Measurements from ENCODE around the gene GPRASP1.

DNA sequence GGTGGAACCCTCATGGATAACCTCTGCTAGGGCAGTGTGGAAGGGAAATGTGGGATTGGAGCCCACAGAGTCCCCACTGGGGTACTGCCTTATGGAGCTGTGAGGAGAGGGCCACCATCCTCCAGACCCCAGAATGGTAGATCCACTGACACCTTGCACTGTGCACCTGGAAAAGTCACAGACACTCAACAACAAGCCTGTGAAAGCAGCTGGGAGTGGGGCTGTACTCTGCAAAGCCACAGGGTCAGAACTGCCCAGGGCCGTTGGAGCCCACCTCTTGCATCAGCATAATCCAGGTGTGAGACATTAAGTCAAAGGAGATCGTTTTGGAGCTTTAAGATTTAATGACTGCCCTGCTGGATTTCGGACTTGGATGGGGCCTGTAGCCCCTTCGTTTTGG, 40.4 kb upstream of the GPRASP1 start:
- TF ChIP-seq, protein P1, sequence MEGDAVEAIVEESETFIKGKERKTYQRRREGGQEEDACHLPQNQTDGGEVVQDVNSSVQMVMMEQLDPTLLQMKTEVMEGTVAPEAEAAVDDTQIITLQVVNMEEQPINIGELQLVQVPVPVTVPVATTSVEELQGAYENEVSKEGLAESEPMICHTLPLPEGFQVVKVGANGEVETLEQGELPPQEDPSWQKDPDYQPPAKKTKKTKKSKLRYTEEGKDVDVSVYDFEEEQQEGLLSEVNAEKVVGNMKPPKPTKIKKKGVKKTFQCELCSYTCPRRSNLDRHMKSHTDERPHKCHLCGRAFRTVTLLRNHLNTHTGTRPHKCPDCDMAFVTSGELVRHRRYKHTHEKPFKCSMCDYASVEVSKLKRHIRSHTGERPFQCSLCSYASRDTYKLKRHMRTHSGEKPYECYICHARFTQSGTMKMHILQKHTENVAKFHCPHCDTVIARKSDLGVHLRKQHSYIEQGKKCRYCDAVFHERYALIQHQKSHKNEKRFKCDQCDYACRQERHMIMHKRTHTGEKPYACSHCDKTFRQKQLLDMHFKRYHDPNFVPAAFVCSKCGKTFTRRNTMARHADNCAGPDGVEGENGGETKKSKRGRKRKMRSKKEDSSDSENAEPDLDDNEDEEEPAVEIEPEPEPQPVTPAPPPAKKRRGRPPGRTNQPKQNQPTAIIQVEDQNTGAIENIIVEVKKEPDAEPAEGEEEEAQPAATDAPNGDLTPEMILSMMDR (IDR thresholded peaks at IDR 0.05; ENCODE audit: low read length): no peak
- TF ChIP-seq EZH2 (optimal IDR thresholded peaks at IDR 0.05; ENCODE audit: low read depth, low read length) (no peak), EZH2phosphoT487 (IDR thresholded peaks at IDR 0.05; ENCODE audit: low read length) (no peak)
